Choroid plexus epithelial cell (primary cell): ENCODE data around the gene ZNF652.

Source experiments
- DNase-seq: peaks from one replicate; pipeline ENCODE4 v3.0.0-alpha.2; 2010; ENCODE audit warnings: low read depth
- H3K4me3 ChIP-seq: 2 replicates; pipeline ENCODE4 v1.5.1; 2011; ENCODE audit warnings: low read depth, mild to moderate bottlenecking, control low read depth, low read length, moderate library complexity
- TF ChIP-seq, protein P1 (sequence below): conservative IDR thresholded peaks from 2 replicates; pipeline ENCODE4 v1.5.1; 2011; ENCODE audit warnings: low read depth, mild to moderate bottlenecking, control low read depth, inconsistent platforms, low read length, moderate library complexity

Gene ZNF652

DNA sequence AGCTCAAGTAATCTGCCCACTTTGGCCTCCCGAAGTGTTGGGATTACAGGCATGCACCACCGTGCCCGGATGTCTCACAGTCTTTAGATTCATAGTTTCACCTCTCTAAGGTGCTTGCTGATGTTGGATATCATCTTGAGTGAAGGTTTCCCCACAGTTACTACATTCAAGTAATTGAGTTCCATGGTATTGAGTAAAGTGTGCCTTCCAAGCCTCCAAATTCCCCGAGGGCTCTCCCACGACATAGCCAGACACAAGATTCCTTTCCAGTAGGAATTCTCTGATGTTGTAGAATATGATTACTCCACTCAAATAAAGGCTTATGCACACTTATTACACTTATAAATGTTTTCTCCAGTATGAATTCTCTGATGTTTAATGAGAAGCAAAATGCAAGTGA, 16.3 kb upstream of the ZNF652 start:
- TF ChIP-seq, protein P1, sequence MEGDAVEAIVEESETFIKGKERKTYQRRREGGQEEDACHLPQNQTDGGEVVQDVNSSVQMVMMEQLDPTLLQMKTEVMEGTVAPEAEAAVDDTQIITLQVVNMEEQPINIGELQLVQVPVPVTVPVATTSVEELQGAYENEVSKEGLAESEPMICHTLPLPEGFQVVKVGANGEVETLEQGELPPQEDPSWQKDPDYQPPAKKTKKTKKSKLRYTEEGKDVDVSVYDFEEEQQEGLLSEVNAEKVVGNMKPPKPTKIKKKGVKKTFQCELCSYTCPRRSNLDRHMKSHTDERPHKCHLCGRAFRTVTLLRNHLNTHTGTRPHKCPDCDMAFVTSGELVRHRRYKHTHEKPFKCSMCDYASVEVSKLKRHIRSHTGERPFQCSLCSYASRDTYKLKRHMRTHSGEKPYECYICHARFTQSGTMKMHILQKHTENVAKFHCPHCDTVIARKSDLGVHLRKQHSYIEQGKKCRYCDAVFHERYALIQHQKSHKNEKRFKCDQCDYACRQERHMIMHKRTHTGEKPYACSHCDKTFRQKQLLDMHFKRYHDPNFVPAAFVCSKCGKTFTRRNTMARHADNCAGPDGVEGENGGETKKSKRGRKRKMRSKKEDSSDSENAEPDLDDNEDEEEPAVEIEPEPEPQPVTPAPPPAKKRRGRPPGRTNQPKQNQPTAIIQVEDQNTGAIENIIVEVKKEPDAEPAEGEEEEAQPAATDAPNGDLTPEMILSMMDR, result no peak
- no peak for DNase-seq
- no peak overlapping the region for H3K4me3 ChIP-seq

GRCh38 chr17:49375544-49375943, 13.5 kb upstream of the ZNF652 start:
- H3K4me3 ChIP-seq, result no peak overlapping the region
- no peak for DNase-seq
- TF ChIP-seq, protein P1, result no peak

DNA sequence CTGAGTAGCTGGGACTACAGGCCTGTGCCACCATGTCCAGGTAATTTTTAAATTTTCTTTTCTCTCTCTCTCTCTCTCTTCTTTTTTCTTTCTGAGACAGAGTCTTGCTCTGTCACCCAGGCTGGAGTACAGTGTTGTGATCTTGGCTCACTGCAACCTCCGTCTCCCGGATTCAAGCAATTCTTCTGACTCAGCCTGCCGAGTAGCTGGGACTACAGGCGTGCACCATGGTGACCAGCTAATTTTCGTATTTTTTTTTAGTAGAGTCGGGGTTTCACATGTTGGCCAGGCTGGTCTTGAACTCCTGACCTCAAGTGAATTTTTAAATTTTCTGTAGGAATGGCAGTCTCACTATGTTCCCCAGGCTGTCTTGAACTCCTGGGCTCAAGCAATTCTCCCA, 11.1 kb upstream of the ZNF652 start:
- TF ChIP-seq, protein P1, result no peak
- no peak overlapping the region for H3K4me3 ChIP-seq
- no peak for DNase-seq

DNA sequence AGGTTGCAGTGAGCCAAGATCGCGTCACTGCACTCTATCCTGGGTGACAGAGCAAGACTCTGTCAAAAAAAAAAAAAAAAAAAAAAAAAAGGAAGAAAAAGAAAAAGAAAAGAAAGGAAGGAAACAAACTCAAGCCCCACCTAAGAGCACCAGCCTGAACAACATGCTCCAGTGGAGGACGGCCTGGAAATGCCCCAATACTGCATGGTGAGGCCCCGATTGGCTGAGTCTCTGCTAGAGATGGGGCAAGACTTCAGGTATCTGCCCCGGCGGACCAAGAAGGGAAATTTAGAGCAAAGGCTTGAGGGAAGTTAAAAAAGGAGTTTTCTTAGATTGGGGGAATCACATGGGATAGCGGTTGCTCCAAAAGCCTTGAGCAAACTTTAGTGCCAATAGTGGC, 10.4 kb upstream of the ZNF652 start:
- DNase-seq, result no peak
- TF ChIP-seq, protein P1, result no peak

GRCh38 chr17:49370971-49371834, 9.2 kb upstream of the ZNF652 start:
- TF ChIP-seq, protein P1, result no peak
- DNase-seq, result no peak
- H3K4me3 ChIP-seq, result no peak overlapping the region

More for the DNA sequence above, 10.4 kb upstream of the ZNF652 start:
- no peak overlapping the region for H3K4me3 ChIP-seq

- TF ChIP-seq, protein P1, result no peak
- no peak for DNase-seq
- no peak overlapping the region for H3K4me3 ChIP-seq
Measured at GRCh38 chr17:49369760-49370159, 7.7 kb upstream of the ZNF652 start.

- TF ChIP-seq, protein P1, result no peak
- H3K4me3 ChIP-seq, result no peak overlapping the region
- DNase-seq, result no peak
Measured at GRCh38 chr17:49369089-49369488, 7.0 kb upstream of the ZNF652 start.
